Measurements from ENCODE around the gene PAWR.
"Not testable (repeated sequence)": the region's sequence is repeated elsewhere in the genome, so short reads cannot be mapped to it uniquely, and the experiment has no call there.

Gene PAWR

DNA sequence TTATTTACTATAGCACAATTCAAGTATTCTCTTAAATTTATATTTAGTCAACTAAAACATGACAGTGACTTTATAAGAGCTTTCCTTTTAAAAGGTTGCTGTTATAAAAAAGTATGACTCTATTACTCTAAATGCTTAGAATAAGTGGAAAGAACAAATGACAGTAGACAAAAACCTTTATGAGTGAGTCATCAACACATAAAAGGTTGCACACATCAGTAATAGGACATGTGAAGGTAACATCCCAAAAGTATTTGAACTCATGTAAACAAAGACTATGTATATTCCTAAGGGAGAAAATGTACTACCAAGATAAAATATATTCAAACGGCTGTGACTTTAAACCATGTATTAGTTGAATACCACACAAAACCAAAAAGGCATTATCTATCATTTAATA is 98.8 kb downstream of the PAWR start:
- no peak for DNase-seq (ENCODE audit: low read depth)

DNA sequence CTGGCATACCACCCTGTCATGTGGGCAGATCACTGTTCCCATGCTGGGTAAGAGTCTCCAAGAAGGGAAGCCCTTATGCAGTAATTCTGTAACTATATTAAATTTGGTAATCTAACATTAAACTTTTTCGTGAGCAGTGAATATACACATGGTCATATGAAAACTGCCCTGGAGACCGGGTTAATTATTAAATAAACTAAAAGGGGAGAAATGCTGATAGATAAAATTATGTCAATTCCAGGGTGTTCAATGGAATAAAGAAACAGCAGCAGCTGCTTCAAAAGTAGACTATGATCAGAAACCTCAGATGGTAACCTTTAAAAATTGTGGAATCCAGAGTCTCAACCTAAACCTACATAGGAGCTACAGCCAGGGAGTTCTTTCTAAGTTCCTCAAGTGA is 100.0 kb downstream of the PAWR start:
- DNase-seq (ENCODE audit: low read depth), result no peak

DNA sequence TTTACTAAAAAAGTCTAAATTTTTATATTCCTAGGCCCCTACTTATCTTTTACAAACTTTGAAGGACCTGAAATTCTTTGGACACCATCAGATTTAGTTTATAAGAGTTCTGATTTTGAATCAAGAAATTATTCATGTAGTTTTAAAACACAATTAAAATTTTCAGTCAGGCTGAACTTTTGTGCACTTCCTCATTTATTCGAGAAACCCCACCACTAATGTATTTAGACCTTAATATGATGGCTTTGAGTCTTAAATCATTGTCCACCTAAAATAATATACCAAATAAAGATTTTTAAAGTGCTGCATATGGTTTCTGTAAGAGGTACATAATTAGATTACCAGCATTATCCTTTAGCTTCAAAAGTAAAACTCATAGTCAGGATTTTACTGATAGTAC is 103.4 kb downstream of the PAWR start:
- DNase-seq (ENCODE audit: low read depth), result no peak

DNA sequence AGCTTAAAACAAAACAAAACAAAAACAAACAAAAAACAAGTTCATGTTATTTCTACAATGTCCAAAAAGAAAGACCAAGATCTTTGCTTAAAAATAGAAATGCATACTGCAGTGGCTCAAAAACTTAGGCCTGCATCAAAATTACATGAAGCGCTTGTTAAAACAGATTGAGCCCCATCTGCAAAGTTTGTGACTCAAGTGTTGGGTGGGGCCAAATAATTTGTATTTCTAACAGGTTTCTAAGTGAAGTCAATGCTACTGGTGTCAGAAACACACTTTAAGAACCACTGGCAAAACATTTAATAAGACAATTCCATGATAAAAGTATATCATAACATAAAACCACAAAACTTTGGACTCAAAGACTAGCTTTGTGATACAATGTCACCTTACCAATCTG is 105.6 kb downstream of the PAWR start:
- DNase-seq (ENCODE audit: low read depth), result no peak

DNA sequence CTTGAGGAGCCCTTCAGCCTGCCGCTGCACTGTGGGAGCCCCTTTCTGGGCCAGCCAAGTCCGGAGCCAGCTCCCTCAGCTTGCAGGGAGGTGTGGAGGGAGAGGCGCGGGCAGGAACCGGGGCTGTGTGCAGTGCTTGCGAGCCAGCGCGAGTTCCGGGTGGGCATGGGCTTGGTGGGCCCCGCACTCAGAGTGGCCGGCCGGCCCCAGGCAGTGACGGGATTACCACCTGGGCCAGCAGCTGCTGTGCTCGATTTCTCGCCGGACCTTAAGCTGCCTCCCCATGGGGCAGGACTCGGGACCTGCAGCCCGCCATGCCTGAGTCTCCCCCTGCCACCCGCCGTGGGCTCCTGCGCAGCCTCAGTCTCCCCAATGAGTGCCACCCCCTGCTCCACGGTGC is 116.9 kb downstream of the PAWR start:
- no peak for DNase-seq (ENCODE audit: low read depth)

DNA sequence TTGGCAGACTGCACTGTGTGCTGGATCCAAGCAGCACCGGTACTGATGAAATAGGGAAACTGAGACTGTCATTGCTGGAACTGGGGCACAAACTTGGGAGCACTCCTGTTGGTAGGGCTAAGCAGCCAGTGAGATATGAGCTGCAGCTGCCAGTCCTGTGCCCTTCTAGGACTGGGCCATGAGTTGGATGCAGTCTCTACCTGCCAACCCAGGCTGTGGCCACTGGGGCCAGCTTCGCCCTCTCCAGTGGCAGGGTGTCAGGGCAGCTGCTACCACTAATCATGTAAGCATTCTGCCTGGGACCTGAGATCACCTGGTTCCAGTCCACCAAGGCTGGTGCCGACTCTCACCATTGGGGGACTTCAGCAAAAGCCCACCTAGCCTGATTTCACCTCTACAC is 121.1 kb downstream of the PAWR start:
- no peak for DNase-seq (ENCODE audit: low read depth)

DNA sequence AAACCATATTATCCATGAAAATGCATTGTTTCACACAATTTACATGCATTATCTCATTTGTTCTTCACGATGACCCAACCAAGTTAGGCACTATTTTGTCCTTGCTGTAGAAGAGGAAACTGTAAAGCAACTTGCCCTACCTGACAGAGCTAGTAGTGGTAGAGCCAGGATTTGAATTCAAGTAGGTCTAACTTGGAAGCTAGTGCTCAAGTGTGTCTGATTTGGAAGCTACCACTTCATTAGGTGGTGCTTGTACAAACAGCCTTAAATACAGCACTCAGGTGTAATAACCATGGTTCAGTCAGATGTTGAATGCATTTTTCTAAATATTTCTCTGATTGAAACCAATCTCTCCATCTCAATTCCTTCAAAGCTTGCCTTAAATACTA is 123.6 kb downstream of the PAWR start:
- DNase-seq (ENCODE audit: low read depth), result no peak

DNA sequence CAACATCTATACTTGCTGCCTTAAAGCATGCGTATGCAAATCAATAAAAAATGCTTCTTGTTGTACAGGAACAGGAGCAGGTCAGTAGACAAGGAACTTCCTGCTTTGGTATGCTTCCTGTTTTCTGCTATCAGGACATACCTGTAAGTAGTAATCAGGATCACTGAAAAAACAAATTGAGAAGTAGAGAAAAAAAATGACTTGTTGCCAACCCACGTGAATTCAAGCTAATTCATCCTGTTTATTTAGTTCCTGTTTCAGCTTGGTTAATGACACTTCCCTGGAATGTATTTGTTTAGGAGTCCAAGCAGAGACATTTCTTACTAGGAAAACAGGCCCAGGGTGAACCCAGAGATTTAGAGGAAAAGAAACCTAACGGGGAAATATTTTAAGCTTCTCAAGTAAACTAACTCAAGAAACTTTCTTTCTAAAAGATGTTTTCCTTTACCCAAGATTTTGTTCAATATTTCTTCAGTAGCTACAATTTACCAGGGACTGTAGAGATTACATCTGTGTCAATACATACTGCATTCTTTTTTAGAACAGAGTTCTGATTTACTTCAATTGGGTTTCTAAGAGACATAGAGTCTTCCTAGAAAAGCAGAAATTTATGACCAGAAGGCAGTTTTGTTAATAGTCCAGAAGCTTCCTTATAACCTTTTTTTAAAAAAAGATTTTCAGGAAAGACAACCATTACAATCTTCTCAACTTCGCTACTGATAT is 124.2 kb downstream of the PAWR start:
- DNase-seq (ENCODE audit: low read depth), result no peak

DNA sequence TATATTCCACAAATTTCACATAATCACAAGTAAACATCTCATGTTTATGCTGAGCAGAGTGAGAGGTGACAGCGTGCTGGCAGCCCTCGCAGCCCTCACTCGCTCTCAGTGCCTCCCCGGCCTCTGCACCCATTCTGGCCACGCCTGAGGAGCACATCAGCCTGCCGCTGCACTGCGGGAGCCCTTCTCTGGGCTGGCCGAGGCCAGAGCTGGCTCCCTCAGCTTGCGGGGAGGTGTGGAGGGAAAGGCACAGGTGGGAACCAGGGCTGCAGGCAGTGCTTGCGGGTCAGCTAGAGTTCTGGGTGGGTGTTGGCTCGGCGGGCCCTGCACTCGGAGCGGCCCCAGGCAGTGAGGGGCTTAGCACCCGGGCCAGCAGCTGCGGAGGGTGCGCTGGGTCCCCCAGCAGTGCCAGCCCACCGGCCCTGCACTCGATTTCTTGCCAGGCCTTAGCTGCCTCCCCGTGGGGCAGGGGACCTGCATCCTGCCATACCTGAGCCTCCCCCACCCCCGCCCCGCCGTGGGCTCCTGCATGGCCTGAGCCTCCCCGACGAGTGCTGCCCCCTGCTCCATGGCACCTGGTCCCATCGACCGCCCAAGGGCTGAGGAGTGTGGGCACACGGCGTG is 125.9 kb downstream of the PAWR start:
- DNase-seq (ENCODE audit: low read depth), result not testable (repeated sequence)

DNA sequence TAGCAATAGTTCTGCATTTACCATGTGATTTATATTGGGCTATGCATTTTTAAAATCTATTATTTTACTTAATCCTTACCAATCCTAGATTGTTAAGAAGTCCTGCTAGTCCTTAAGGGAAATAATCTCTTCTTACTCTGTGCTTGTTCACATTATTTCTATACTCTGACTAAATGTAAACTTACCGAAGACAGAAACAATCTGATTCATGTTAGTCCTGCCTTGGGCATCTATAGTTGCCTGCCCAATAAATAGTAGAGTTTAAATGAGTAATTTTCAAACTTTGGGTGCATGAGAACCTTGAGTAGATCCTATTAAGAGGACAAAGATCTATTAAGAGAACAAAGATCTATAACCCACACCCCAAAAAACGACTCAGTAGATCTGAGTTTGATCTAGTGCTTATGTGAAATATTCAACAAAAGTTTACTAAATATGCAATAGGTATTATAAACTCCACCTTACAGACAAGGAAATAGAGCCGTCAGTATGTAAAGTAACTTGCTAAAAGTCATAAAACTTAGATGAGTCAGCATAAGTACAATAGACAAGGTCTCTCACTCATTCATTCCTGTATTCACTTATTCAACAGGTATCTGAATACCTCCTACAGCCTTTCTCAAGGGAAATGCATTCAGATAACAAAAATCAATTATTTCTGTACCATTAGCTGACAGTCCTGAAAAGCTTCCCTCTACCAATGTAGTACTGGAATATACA is 127.6 kb downstream of the PAWR start:
- no peak for DNase-seq (ENCODE audit: low read depth)

DNA sequence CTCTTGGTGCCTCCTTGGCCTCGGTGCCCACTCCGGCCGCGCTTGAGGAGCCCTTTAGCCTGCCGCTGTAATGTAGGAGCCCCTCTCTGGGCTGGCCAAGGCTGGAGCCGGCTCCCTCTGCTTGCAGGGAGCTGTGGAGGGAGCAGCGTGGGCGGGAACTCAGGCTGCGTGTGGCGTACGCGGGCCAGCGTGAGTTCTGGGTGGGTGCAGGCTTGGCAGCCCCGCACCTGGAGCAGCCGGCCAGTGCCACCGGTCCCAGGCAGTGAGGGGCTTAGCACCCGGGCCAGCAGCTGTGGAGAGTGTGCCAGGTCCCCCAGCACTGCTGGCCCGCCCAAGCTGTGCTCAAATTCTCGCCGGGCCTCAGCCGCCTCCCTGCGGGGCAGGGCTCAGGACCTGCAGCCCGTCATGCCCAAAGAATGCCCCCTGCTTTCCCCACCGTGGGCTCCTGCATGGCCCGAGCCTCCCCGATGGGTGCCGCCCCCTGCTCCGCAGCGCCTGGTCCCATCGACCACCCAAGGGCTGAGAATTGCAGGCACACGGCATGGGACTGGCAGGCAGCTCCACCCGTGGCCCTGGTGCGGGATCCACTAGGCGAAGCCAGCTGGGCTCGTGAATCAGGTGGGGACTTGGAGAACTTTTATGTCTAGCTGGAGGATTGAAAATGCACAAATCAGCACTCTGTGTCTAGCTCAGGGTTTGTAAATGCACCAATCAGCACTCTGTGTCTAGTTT is 129.2 kb downstream of the PAWR start:
- DNase-seq (ENCODE audit: low read depth), result no peak

DNA sequence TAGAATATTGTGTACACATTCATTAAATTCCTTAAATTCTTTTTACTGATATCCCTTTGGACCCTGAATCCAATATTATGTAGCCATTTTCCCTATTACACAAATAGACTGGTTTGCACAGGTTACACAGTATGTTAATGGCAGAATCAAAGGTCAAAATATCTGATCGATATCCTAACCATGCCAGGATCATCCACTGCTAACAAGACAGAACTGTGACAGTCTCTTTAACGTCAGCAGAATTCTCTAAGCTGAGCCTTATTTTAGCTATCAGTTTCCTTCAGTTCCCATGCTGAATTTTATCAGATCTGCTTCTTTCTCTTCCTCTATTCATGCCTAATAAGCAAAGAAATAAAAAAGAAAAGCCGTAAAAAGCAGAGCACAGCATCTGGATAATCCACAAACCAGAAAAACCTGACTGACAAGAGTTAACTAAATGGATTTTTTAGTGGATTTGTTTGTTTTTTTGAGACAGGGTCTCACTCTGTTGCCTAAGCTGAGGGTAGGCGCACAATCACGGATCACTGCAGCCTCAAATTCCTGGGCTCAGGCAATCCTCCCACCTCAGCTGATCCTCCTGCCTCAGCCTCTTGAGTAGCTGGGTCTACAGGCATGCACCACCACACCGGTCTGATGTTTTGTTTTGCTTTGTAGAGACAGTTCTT is 130.4 kb downstream of the PAWR start:
- DNase-seq (ENCODE audit: low read depth), result no peak

DNA sequence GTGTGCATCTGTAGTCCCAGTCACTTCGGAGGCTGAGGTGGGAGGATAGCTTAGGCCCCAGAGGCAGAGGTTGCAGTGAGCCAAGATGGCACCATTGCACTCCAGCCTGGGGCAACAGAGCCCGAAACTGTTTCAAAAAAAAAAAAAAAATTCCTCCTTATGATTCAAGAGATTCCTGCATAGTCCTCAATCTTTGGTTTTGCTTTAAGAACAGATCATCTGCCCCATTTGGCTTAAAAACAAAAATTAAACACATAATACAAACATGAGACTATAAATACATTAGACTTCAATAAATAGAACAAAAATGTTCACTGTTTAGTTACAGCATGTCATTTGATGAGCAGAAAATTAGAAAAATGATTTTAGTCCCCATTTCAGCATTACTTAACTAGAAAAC is 131.2 kb downstream of the PAWR start:
- no peak for DNase-seq (ENCODE audit: low read depth)

DNA sequence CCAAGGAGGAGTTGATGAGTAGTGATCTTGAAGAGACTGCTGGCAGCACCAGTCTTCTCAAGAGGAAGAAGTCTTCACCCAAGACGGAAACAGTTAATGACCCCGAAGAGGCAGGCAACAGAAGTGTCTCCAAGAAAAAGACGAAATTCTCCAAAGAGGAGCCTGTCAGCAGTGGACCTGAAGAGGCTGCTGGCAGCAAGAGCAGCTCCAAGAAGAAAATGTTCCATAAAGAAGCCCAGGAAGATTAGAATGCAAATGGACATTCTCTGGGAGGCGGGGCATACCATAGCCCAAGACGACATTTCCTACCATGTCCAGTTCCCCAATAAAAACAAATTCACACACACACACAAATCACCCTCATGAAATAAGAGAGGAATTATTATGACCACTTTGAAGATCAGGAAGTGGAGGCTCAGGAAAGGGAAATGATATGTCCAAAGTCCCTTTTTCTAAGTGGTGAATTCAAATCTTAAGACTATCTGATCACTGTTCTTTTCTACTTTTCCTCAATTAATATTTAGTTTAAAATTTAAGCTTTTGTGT is 131.8 kb downstream of the PAWR start:
- DNase-seq (ENCODE audit: low read depth), result no peak

DNA sequence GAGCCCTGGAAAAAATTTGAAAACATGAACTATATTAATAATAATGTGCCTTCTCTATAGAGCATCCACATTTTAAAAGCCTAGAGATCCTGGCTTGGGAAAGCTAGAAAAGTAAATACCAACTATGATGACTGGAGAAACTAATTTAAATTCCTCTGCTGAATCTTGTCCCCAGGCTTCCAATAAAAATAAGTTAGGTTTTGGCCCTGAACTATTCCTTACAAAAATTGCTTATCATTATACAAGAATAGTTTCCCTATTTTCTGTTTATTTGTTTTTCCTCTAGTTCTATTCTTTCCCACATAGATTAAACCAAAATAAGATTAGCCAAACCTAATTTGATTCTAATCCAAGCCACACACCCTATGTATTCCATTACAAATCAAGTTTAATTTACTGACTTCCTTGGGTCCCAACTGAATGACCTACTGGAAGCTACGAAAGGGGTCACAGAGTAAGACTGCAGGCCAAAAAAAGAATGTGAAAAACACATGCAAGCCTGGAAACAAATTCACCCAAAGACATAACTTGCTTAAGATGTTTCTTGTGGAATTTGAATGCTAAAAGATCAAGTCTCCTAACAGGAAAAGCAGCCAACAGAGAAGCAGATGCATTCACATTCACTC is 133.0 kb downstream of the PAWR start:
- DNase-seq (ENCODE audit: low read depth), result no peak

DNA sequence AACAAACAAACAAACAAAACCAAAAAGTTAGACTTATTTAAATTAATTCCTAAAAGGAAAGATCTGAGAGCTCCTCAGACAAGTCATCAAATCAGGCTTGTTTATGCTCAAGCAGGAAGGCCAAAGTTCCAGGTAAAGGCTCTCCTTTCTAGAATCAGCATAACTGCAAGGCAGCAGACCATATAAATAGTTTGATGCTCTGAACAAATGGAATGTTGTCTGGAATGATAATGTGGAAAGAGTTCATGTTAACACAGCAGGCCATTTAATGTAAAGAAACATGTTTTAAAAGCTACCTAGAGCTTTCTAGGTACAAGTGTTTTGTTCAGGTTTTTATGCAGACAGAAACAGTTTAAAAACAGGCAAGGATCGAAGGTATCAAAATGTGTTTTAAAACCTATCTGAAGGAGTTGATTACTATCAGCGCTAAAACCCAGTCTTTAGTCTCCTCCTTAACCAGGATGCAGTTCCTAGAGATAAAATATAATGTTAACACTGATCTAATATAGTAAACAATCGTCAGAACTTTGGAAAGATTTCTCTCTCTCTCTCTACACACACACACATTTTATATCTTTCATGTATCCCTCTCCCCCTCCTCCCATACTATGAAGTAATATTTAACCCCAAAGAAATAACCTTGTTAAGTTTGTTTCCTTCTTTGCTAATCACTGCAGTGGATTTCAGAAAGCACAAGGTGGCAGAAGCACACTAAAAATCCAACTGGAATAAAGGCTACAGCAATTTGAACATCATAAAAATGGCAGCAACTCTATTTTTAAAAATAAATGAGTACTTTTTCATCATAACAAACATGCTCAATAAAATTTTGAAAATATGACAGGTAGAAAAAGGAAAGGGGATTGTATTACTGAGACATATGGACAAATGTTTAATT is 135.5 kb downstream of the PAWR start:
- DNase-seq (ENCODE audit: low read depth), result no peak

DNA sequence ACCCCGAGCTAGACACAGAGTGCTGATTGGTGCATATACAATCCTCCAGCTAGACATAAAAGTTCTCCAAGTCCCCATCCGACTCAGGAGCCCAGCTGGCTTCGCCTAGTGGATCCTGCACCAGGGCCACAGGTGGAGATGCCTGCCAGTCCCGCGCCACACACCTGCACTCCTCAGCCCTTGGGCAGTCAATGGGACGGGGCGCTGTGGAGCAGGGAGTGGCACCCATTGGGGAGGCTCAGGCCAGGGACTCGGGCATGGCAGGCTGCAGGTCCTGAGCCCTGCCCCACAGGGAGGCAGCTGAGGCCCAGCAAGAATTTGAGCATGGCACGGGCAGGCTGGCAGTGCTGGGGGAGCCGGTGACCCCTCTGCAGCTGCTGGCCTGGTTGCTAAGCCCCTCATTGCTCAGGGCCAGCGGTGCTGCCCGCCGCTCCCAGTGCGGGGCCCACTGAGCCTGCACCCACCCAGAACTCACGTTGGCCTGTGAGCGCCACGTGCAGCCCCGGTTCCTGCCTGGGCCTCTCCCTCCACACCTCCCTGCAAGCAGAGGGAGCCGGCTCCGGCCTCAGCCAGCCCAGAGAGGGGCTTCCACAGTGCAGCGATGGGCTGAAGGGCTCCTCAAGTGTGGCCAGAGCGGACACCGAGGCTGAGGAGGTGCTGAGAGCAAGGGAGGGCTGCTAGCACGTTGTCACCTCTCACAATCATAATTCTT is 136.7 kb downstream of the PAWR start:
- DNase-seq (ENCODE audit: low read depth), result no peak

DNA sequence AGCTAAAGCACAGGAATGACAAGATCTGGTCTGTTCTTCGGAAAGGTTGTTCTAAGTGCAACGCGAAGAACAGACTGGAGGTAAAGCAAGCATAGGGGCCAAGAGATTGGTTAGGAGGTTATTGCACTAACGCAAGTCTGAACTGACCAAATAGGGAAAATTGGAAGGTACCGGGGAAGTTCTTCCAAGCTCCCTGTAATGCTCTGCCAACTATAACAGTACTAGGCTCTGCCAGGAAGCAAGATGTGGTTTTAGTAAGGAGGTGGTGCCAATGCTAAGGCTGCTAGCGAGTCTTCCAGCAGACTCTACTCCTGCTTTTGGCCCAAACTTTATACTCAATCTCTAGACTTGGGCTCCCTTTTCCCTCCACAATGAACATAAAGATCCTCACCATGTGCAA is 138.6 kb downstream of the PAWR start:
- DNase-seq (ENCODE audit: low read depth), result no peak

DNA sequence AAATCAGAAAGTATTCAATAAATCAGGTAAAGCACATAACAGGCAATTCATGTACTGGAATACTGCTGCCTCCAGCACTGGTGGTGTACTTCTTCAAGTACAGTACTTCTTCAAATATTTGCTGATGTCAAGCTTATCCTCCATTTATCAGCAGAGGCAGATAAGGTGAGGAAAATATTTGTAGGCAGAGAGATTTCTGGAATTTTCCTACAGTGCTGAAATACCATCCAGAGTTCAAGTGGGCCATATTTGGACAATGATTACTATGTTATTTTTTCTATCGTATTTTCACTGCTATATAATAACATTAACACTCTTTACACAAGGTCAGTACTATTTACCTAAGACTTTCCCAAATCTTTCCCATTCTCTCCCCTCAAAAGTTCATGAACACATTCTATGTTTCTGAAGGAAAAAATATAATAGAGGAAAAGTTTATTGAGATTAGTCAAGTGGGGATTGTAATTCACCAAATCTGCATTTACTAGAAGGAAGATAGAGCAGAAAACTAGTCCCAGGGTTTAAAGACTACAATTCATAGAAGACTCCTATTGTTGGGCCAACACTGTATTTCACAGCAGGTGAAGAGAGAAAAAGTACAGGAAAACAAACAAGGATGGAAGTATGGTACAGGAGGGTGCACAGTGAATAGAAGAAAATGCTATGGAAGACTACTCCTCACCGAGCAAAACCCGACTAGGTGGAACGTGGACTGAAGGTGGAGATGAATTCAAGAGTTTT is 141.1 kb downstream of the PAWR start:
- DNase-seq (ENCODE audit: low read depth), result no peak
